GM19397 (cell line): Measurements from ENCODE around the gene SAMD11.

Source experiments
- ATAC-seq: cut with Tn5 transposase; IDR thresholded peaks from one replicate; pipeline ENCODE4 v1.9.1; 2021; ENCODE audit warnings: mild to moderate bottlenecking, moderate library complexity; ENCODE audit not compliant: unreplicated experiment

The SAMD11 gene

DNA sequence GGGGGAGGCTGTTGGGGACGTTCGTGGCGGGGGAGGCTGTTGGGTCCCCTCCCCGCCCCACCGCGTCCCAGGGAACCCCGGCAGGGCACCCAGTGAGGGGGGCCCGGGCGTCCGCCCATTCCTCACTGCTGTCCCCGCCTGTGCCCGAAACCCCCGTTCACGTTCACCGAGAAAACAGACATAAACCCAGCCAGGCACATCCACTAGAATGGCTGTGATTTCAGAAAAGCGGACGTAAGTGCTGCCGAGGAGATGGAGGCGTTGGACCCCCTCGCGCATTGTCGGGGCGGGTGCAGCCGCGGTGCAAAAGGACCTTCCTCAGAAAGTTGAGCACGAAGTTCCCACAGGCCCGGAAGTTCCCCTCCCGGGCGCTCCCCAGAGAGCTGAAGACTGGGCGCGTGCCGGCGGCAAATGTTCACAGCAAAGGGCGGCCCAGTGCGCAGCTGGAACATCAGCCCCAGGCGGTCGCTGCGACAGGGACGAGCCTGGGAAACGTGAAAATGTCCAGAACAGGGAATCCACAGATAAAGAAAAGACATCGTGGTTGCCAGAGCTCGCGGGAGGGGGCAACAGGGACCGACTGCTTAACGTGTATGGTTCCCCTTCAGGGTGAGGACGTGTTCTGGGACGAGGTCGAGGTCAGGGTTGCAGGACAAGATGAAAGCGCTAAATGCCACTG is 18.5 kb upstream of the SAMD11 start:
- ATAC-seq, result no peak

DNA sequence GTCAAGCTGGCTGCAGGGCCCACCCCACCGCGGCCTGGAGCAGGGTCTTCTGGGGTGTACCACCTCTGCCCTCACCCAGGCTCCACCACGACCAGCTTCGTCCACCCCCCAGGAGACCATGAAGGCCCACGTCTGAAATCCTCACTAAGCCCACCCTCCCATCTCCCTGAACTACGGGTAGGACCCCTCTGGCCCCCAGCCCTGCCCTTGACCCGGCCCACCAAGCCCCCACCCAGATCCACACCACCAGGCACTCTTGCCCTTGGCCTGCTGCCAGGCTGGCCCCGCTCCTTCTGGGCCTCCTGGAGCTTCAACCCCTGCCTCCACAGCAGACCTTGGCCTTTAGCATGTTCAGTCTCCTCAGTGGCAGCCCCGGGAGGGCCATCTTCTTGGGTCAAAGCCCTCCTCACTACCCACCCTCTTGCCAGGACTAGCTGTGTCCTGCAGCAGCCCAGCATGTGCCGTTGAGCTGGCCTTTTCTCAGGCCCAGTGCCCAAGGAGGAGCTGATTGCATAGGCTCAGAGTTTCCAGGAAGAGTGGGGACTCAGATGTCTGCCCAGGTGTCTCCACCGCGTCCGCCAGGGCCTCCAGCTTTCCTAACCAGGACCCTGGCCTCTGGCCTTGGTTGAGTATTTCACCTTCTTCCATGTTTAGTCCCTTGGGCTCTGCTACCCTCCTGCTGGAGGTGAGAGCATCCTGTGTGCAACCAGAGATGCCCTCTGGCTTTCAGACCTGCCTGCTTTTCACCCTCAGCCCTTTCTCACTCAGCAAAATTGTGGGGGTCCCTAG is 17.7 kb upstream of the SAMD11 start:
- no peak for ATAC-seq

DNA sequence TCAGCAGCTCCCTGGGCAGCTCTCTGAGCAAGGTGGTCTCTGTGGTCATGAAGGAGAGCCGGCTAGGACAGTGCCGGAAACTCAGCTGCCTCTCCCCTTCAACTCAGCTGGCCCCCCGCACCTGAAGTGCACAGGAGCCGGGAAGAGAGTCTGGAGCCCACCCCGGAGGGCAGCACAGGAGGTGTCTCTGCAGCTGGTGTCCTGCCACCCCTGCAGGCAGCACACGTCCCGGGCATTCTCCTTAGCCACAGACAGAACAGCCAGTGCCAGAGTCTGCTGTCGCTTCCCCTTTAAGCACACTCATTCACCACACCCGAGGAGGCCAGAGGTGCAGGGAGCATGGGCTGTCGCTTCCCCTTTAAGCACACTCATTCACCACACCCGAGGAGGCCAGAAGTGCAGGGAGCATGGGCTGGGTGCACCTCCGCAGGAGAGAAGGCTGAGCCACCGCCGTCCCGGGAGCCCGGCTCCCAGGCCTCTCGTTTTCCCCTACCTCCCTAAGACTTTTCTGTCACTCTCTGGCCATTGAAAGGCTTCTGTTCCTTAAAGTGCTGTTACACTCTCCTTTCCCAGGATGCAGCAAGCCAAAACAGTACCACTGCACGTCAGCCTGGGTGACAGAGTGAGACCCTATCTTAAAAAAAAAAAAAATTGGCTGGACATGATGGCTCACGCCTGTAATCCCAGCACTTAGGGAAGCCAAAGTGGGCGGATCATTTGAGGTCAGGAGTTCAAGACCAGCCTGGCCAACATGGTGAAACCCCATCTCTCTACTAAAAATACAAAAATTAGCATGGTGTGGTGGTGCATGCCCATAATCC is 16.9 kb upstream of the SAMD11 start:
- no peak for ATAC-seq

DNA sequence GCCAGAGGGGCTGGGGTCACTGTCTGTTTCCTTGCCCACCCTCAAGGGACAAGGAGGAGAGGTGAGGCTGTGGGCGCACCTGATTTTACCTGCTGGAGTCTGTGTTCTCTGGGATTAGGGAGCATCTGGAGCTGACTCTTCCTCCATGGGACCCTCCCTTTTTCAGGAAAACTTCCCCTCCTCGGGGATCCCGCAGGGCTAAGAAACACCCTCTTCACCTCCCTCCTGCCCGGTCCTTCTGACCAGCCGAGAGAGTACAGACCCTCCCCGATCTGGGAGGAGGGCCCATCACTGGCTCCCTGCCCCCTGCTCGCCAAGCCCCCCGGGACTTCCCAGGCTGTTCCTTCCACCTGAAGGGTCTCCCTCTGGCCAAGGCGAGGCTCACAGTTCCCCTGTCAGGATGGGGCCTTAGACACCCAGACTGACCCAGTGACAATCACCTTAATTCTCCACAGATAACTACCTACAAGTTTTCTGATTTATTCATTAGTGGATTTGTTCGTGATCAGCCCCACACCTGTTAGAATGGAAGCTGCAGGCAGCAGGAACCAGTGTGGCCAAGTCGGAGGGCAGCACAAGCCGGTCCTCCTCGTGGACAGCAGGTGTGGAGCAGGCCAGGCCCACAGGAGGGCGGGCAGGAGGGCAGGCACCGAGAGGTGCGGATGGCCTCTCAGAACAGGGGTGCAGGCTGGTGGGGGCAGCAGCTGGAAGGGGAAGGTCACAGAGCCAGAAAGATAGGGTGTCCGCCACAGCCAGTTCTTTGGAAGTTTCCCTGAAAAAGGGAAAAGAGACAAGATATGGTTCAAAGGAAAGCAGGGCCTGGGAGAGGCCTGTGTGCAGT is 15.9 kb upstream of the SAMD11 start:
- ATAC-seq, result no peak

DNA sequence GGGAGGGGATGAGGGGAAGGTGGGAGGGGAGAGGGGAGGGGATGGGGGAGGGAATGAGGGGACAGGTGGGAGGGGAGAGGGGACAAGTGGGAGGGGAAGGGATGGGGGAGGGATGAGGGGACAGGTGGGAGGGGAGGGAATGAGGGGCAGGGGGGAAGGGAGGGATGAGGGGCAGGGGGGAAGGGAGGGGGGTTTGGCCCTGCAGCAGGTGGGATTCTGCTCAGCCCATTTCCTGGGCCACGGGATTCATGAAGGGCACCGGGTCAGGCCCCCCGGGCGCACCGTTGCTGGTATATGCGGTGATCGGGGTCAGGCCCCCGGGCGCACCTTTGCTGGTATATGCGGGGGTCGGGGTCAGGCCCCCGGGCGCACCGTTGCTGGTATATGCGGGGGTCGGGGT is 15.1 kb upstream of the SAMD11 start:
- ATAC-seq, result no peak

DNA sequence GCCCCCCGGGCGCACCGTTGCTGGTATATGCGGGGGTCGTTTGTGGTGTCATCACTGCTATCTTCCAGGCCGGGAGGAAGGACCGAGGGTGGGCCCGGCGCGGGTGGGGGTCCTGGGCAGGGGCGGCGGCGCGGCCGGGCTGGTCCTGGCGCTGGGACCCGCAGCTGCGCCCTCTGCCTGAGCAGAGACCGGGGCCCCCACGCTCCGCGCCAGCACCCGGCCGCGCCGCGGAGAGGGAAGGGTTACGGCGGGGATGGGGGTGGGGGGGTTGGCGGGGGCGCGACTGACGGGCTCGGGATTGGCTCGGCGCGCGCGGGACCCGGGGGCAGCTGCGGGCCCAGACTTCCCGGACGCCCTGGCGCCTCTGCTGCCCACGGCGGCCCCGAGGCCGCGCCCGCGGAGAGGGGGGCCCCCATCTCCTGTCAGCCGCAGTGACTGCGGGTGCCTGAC is 13.8 kb upstream of the SAMD11 start:
- no peak for ATAC-seq

DNA sequence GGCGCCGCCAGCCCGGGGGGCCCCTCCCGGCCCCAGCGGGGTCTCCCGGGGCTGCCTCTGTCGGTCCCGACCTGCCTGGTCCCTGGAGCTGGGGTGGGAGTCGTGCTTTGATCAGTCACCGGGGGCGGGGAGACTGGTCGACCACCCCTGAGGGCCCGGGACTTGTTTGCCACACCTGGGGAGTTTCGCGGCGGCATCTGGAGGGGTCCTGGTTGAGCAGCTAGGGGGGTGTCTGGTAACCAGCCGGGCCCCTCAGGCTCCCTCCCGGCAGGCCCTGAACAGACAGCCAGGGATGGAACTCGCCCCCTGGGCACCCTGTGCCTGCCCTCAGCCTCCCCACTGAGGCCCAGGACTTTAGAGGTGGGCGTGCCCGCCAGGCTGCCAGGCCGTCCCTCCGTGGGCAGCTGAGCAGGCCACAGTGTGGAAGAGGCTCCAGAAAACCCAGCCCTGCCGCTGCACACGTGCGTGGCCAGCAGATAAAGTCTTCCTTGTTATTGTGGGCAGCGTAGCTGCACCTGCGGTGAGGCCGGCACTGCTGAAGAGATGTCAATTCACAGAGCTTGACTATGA is 13.3 kb upstream of the SAMD11 start:
- no peak for ATAC-seq

DNA sequence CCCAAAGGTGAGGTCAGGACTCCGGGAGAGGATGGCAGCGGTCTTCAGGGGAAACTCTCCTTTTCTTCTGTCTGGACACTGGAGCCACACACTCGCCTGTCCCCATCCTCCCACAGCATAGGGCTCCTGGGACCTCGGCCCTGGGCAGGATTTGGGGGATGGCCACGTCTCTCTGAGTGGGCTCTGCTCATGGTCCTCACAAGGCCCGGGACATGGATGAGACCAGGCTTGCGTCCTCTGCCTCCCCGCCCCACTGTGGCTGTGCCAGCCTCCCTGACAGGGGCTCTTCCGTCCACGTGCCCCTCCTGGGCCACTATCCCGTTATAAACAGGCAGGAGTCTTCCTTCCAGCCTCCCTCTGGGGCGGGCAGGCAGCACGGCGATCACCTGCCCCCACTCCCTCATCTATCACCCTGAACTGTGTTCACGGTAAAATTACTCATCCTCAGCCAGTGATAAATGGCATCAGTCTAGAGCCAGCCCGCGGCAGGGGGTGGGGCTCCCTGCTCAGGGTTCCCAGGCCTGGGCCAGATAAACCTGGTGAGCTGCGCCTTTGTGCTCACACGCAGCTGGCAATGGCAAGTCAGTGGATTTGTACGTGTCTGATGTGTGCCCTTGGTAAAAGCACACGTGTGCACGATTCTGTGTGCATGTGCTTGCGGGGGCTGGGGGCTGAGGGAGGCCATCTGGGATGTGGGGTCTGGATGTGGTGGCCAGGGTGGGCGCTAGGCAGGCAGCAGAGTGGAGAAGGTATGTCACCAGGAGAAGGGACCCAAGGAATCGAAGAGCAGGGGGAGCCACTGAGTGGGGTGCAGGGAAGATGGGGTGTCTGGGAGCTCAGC is 12.6 kb upstream of the SAMD11 start:
- ATAC-seq, result no peak

DNA sequence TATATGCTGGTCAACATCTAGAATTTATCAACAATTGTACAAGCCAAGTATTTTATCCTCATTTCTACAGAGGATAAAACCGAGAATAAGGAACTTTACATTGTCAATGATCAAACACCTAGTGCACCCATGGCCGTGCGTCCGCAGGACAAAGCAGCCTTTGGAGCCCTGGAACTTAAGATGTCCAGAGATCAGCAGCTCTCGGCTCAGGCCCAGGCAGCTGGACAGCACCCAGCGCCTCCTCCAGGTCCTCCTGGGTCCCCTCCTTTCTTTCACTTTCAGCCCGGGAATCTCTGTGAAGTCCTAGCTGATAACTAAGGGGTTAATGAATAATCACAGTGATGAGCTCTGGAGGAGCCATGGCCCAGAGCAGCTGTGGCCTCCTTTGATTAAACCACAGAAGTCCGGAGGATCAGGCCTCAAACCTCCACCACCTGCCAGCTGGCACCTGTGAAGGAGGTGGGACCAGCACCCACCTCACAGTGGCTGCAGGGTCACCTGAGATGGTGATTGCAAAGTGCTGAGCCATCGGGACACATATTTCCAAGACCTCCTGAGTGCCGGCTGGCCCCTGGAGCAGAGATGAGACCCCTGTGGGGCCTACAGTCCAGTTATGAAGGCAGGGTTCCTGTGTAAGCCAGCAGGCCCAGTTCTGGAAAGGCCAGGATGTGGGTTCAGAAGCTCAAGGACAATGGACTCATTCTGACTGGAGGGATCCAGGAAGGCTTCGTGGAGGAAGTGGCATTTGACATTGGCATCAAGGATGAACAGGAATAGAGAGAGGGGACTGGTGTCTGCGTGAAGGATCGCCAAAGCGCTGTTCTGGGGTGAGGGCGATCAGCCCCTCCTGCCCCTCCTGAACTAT is 11.6 kb upstream of the SAMD11 start:
- no peak for ATAC-seq

DNA sequence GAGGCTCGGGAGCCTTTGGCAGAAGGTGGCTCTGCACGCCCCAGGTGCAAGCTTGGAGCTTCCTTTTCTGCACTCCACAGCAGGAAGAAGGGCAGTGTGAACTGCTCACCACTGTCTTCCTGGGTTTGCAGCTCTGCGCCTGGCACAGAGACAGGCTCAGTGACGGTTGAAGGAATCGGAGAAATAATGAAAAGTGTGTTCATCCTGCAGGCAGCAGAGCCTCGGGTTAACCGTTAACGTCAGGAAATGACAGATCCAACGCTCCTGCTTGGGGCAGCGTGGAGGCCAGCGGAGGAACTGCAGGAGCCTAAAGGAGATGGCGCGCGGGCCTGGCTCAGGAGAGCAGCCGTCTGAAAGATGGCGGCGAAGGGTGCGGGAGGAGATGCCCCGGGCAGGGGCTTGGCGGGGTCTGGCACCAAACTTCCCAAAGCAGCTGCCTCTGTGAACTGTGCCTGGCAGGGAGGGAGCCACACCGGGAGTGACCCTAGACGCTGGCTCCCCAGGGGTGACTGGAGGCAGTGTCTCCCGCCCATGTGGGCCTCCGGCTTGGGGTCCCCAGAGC is 10.9 kb upstream of the SAMD11 start:
- ATAC-seq, result no peak

DNA sequence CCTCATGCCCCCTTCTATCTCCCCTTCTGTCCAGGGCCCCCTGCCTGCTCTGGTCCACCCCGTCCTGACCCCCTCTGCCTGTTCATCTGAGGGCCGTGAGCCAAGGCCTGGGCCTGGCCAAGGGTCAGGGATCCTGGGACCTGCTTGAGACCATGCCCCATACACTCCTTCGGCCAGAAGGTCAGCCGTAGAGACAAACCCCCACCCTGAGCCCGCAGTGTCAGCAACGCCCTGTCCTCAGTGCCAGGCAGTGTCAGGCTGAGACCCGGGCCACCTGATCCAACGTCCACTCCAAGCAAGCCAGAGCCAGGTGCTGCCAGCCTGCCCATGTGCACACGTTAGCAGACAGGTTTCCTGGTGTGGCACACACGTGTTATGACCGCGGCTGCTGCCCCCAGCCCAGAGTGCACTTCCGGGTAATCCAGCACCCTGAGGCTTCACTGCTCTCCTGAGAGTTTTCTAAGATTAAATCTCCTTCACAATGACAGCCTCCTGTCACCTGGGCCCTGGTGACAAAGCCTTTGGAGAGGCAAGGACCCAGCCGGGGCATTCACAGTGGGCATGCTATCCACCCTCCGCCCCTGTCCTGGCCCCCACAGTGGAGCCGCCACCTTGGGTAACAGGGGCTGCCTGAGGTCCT is 10.1 kb upstream of the SAMD11 start:
- ATAC-seq, result no peak

DNA sequence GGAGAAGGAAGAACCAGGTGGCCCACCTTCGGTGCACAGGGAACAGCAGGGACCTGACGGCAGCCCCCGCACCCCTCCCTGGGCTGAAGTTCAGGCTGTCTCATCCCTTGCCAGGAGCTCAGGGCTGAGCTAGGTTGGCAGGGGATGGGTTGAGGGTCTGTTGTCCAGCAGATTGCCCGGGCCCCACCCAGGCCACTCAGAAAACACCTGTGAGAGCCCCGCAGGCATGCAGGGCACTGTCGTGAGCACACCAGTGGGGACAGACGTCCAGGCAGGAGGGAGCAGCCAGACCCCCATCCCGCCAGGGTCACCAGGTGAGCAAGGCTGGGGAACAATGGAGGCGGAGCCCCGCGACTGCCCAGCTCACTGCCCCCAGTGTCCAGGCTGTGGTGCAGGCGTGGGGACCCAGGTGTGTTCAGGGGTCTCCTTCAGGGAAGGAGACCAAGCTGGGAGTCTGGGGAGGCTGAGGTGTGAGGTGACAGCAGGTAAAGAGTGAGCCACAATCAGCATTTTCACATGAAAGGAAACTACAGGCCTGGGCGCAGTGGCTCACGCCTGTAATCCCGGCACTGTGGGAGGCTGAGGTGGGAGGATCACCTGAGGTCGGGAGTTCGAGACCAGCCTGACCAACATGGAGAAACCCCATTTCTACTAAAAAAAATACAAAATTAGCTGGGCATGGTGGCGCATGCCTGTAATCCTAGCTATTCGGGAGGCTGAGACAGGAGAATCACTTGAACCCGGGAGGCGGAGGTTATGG is 9.4 kb upstream of the SAMD11 start:
- no peak for ATAC-seq

DNA sequence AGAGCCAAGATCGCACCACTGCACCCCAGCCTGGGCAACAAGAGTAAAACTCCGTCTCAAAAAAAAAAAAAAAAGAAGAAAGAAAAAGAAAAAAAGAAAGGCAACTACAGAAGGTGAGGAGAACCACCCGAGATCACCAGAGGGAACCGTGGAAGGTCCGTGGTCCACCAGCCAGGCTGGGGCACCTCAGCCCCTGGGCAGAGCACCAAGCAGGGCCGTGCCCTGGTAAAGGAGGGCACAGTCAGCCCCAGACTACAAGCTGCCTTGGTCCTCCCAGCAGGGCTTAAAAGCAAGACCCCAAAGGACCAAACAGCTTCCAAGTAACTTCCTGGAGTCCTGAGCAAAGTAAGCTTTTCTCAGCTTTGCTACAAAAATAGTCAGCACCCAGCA is 8.8 kb upstream of the SAMD11 start:
- no peak for ATAC-seq

DNA sequence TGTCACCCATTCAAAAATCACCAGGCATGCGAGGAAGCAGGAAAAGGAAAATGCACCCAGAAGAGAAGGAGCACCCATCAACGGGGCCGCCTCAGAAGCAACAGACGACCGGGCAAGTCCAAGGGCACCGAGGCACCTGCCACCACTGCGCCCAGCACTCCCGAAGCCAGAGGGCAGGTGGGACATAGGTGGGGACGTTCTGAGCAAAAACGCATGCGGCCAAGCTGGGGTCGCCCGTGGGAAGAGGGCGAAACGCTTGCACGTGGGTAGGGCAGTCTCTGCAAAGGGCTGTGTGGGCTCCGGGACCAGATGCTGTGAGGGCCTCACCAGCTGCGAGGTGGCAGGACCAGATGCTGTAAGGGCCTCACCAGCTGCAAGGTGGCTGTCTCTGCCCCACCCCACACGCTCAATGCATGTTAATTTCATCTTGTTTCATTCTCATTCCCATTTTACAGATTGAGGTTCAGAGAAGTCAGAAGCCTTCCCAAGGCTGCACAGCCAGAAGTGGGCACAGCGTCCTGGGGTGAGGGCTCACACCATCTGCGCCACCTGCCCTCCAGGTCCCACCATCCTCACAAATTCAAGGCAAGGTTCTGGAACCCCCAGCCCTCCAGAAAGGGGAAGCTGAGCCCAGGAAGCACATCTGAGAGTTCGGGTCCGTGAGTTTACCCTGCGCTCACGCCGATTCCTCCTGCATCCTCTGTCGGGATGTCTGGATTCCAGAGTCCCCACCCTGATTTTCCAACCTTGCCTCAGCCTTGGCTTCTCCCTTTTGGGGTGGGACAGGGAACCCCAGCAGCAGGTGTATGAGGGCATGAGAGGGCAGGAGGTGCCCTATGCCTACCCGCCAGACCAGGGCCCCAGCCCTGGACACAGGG is 8.2 kb upstream of the SAMD11 start:
- ATAC-seq, result no peak

DNA sequence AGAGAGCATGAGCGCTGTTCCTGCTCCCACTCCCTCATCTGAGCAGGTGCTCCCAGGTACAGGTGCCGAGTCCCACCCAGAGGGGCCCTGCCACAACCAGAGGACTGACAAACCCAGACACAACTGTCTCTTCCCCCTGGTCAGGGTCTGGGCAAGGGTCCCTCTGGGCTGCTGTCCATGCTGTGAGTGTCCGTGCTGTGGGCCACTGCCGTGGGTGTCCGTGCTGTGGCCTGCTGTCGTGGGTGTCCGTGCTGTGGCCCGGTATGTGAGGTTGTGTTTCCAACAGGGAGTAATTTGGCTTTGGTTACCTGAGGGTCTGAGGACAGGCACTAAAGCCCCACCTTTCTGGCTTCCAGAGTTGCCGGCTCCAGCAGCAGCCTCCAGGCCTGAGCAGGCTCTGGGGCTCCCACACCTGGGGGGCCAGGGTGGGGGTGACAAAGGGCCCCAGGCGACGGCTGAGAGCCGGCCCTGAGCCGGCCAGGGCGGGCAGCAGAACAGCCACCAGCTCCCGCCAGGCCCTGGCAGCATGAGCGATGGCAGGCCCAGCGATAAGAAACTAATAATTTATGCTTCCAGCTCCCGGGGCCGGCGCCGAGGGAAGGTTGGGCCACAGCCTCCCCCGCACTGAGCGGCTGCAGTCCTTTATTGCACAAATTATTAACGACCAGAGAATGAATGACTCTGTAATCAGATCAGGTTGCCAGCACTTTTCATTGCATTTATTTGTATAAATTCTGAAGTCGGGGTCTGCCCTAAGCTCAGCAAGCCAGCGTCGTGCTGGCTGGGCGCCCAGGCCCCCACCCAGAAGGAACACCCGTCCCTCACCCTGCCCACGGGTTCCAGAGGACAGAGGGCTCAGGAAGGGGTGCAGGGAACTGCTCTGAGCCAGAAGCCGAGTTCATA is 7.3 kb upstream of the SAMD11 start:
- ATAC-seq, result no peak
